Stomach (tissue), 4 donors: Measurements from ENCODE around the gene PRKAG1.

ENCODE experiments used
- POLR2AphosphoS5 ChIP-seq, 3 donors: sonication (generic); formaldehyde crosslinking; IDR thresholded peaks; one replicate each; pipeline ENCODE4 v1.6.1; 2016; ENCODE audit warnings: antibody characterized with exemption in 3 of 3
- TF ChIP-seq, protein P1 (sequence below), 7 experiments: fragments of 450-650 bp in 4 of 7; fragments of 200-600 bp in 3 of 7; sonication (generic) in 3 of 7; IDR thresholded peaks; one replicate each; pipeline ENCODE4 v1.5.1; 2016 to 2019; ENCODE audit warnings: antibody characterized with exemption in 7 of 7, control low read depth in 2 of 7, mild to moderate bottlenecking in 1 of 7

DNA sequence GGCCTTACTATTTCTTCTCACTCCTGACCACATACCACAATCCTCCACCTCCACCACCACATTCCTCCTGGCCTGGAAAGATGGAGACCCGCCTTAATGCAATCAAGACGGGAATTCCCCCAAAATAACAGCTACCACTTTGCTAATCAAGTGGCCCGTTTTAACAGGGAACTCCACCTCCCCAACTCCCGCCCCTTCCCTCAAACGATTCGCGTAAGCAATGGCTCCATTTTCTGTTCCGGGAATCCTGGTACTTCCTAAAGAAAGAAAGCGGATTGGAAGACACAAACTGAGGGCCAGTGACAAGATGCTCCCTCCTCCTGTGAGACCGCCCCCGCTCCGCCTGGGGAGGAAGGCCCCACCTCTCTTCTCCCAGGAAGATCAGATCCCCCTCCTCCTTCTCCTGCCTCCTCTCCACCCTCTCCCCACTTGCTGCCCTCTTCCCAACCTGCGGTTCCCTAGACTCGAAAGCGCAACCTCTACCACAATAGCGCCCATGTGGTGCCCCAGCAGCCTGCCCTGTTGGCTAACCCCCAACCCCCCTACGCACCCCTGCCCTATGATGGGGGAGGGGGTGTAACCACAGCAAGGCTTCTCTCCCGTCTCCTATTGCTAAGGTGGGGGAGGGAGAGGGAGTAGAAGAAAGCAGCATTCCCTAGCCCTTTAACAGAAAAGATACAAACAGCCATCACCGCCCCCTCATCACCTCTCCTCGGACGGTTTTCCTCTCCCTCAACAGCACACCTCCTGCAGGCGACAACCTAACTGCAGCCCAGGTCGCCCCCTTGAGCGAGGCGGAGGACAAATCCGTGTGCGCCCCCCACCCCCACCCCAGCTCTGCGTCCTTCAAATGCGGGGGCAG is 62.1 kb downstream of the PRKAG1 start:
- TF ChIP-seq POLR2AphosphoS5 (IDR thresholded peaks at IDR 0.05) = peak in 1 of 3 donors; percentile 53
- TF ChIP-seq, protein P1, sequence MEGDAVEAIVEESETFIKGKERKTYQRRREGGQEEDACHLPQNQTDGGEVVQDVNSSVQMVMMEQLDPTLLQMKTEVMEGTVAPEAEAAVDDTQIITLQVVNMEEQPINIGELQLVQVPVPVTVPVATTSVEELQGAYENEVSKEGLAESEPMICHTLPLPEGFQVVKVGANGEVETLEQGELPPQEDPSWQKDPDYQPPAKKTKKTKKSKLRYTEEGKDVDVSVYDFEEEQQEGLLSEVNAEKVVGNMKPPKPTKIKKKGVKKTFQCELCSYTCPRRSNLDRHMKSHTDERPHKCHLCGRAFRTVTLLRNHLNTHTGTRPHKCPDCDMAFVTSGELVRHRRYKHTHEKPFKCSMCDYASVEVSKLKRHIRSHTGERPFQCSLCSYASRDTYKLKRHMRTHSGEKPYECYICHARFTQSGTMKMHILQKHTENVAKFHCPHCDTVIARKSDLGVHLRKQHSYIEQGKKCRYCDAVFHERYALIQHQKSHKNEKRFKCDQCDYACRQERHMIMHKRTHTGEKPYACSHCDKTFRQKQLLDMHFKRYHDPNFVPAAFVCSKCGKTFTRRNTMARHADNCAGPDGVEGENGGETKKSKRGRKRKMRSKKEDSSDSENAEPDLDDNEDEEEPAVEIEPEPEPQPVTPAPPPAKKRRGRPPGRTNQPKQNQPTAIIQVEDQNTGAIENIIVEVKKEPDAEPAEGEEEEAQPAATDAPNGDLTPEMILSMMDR (IDR thresholded peaks at IDR 0.05) = no peak
